ENCODE results near the gene TMEM61.

The TMEM61 gene

GRCh38 chr1:55038974-55039341, 58.5 kb downstream of the TMEM61 start:
- Histone ChIP-seq H3K36me3 (ENCODE audit: control insufficient read depth, insufficient read depth, low read length) (no peaks in the 10 kb centered on the region), H3K4me2 (ENCODE audit: low read length) (no peak overlapping the region), H3K4me3 (ENCODE audit: low read depth, low read length) (no peak overlapping the region), H3K4me1 (no peaks in the 10 kb centered on the region), H2AFZ (no peak overlapping the region), H3K27ac (no peak overlapping the region), H3K9ac (no peak overlapping the region), H3K9me3 (ENCODE audit: control insufficient read depth, low read length) (no peaks in the 10 kb centered on the region), H3K27me3 (ENCODE audit: control insufficient read depth, insufficient read depth, low read length) (no peaks in the 10 kb centered on the region), H3K79me2 (no peaks in the 10 kb centered on the region)
- no peak for TF ChIP-seq CTCF (IDR thresholded peaks at IDR 0.05)

- H3K4me2 ChIP-seq (ENCODE audit: low read length): peak within 1 kb of the TSS; percentile 27
- H3K4me1 ChIP-seq: no peaks in the 10 kb centered on the region
- H3K9me3 ChIP-seq (ENCODE audit: control insufficient read depth, low read length): no peaks in the 10 kb centered on the region
- H3K36me3 ChIP-seq (ENCODE audit: control insufficient read depth, insufficient read depth, low read length): no peaks in the 10 kb centered on the region
- H3K27me3 ChIP-seq (ENCODE audit: control insufficient read depth, insufficient read depth, low read length): no peaks in the 10 kb centered on the region
- no peak within 1 kb of the TSS for H3K27ac ChIP-seq
- H3K9ac ChIP-seq: no peak within 1 kb of the TSS
- H3K79me2 ChIP-seq: no peaks in the 10 kb centered on the region
- no peak within 1 kb of the TSS for H3K4me3 ChIP-seq (ENCODE audit: low read depth, low read length)
- no peak for TF ChIP-seq CTCF (IDR thresholded peaks at IDR 0.05)
- no peak within 1 kb of the TSS for H2AFZ ChIP-seq
These were observed 59.1 kb downstream of the TMEM61 start, which contains the start of gene PCSK9 for GRCh38 chr1:55039342-55040082. PCSK9 (plus strand) TSS chr1:55039548; CDS start chr1:55039838, 290 bp downstream.

GRCh38 chr1:55040083-55040932, 59.9 kb downstream of the TMEM61 start:
- no peak overlapping the region for H3K27ac ChIP-seq
- no peaks in the 10 kb centered on the region for H3K4me1 ChIP-seq
- H3K4me3 ChIP-seq (ENCODE audit: low read depth, low read length): no peak overlapping the region
- no peak overlapping the region for H2AFZ ChIP-seq
- no peaks in the 10 kb centered on the region for H3K27me3 ChIP-seq (ENCODE audit: control insufficient read depth, insufficient read depth, low read length)
- no peak for TF ChIP-seq CTCF (IDR thresholded peaks at IDR 0.05)
- H3K9me3 ChIP-seq (ENCODE audit: control insufficient read depth, low read length): no peaks in the 10 kb centered on the region
- peak overlapping the region; percentile 27 for H3K4me2 ChIP-seq (ENCODE audit: low read length)
- no peaks in the 10 kb centered on the region for H3K36me3 ChIP-seq (ENCODE audit: control insufficient read depth, insufficient read depth, low read length)
- no peak overlapping the region for H3K9ac ChIP-seq
- no peaks in the 10 kb centered on the region for H3K79me2 ChIP-seq

- no peaks in the 10 kb centered on the region for H3K27me3 ChIP-seq (ENCODE audit: control insufficient read depth, insufficient read depth, low read length)
- H3K79me2 ChIP-seq: no peaks in the 10 kb centered on the region
- no peak overlapping the region for H3K4me3 ChIP-seq (ENCODE audit: low read depth, low read length)
- no peaks in the 10 kb centered on the region for H3K36me3 ChIP-seq (ENCODE audit: control insufficient read depth, insufficient read depth, low read length)
- TF ChIP-seq CTCF (IDR thresholded peaks at IDR 0.05): no peak
- H3K4me2 ChIP-seq (ENCODE audit: low read length): no peak overlapping the region
- H2AFZ ChIP-seq: no peak overlapping the region
- H3K4me1 ChIP-seq: no peaks in the 10 kb centered on the region
- H3K9ac ChIP-seq: no peak overlapping the region
- no peaks in the 10 kb centered on the region for H3K9me3 ChIP-seq (ENCODE audit: control insufficient read depth, low read length)
- no peak overlapping the region for H3K27ac ChIP-seq
These were observed 60.6 kb downstream of the TMEM61 start for GRCh38 chr1:55040933-55041494.
